GM20431 (cell line): ENCODE results near the gene CUBN.

Experiments
- in situ Hi-C: fragments of 300-500 bp; cut with MseI, MboI; formaldehyde crosslinking; loops from one replicate; pipeline ENCODE4 v1.15.0; 2020; ENCODE audit warnings: low sequenced_read_pairs; ENCODE audit not compliant: unreplicated experiment

CUBN gene

GRCh38 chr10:16905320-16905719 is 224.3 kb downstream of the CUBN start:
- in situ Hi-C loops: no loop called here

DNA sequence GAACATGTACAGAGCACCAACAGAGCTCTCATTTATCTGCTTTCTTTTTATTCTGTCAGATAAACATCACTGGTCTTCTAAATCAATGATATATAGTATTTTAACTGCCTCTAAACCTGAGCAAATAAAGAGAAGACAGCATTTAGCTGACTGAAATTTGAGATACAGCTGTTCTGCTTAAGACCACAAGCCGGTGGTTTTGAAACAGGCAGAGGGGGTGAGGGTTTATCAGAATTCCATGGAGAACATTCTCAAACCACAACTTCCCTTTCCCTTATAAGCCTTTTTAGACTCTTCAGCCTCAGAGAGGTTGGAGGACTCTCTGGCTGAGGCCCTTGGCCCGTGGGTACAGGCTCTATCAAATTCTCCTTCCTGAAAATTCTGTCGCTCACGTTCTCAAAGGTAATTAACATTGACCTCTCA is 225.0 kb downstream of the CUBN start:
- in situ Hi-C loops: no loop called here

GRCh38 chr10:16904049-16904448 is 225.6 kb downstream of the CUBN start:
- in situ Hi-C loops: no loop called here

- in situ Hi-C loops: no loop called here
Measured at GRCh38 chr10:16902606-16903005, 227.0 kb downstream of the CUBN start.

DNA sequence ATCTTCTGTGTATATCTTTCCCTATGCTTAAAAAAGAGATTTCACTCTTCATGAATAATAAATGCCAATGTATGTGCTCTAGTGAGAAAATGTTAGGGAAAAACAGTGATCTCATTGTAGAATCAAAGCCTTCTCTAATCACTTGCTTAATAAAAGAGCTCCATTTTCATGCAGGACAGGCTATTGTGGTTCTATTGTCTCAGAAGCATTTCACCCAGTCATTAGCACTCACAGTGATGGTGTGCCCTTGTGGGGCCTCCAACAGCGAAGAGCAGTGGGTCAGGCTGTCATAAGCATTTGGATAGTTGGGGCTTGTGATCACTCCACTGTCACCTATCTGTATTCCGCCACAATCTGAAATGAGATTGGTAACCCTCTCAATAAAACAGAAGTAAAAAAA is 228.5 kb downstream of the CUBN start:
- in situ Hi-C loops: no loop called here

GRCh38 chr10:16896993-16897392 is 232.6 kb downstream of the CUBN start:
- in situ Hi-C loops: no loop called here

- in situ Hi-C loops: no loop called here
Measured at GRCh38 chr10:16894821-16895220, 234.8 kb downstream of the CUBN start.

- in situ Hi-C loops: no loop called here
Measured at GRCh38 chr10:16893664-16894063, 235.9 kb downstream of the CUBN start.

GRCh38 chr10:16891375-16892313 is 238.0 kb downstream of the CUBN start:
- in situ Hi-C loops: no loop called here

DNA sequence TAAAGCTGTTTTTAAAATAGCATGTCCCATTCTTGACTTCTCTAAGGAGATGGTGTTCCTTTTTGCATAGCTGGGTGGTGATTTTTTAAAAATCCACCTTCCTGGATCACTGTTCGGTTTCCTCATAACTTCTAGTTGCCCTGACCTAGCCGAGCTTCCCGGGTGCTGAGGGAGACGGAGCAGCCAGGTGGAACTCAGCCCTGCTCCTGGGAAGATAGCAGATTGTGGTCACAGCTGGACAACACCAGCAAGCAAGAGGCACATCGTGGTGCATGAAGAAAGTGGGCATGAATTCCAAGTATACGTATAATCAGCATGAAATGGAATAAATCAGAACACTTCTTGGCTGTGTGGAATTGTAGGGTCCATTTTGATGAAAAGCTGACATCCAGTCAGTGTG is 238.9 kb downstream of the CUBN start:
- in situ Hi-C loops: no loop called here

- in situ Hi-C loops: no loop called here
Measured at GRCh38 chr10:16887565-16887964, 242.0 kb downstream of the CUBN start.

GRCh38 chr10:16886031-16886430 is 243.6 kb downstream of the CUBN start:
- in situ Hi-C loops: no loop called here

DNA sequence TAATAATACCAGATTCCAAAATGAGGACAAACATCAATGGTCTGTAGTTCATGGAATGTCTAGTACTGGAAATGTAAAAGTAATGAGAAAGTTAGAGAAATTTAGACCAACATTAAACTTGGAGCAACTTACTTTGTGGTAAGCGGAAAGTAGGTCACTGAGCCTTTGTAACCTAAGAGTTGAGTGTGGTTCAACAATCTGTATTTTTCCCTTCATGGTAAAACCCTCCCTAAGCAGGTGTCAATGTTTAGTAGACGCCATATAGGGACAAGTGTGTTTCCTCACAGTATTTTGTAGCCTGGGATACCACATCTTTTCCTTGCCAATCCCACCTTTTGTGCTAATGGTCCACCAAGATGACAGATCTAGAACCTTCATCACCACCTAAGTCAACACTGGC is 245.1 kb downstream of the CUBN start:
- in situ Hi-C loops: no loop called here

DNA sequence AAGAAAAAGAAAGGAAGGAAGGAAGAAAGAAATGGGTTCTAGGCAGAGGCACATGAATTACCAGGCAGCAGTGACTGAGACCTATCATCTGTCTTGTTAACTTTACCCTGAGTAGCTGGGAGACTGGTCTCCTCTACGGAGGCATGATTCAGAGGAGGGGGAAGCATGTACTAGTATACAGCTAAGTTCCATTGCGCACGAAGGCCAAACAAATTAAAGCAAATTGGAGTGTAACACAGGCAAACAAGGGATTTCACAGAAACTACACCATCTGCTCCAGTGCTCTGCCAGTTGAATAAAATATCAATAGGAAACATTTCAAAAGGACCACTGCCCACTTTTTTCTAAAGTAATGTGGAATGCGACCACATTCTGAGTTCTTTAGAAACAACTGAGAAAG is 246.5 kb downstream of the CUBN start:
- in situ Hi-C loops: no loop called here

DNA sequence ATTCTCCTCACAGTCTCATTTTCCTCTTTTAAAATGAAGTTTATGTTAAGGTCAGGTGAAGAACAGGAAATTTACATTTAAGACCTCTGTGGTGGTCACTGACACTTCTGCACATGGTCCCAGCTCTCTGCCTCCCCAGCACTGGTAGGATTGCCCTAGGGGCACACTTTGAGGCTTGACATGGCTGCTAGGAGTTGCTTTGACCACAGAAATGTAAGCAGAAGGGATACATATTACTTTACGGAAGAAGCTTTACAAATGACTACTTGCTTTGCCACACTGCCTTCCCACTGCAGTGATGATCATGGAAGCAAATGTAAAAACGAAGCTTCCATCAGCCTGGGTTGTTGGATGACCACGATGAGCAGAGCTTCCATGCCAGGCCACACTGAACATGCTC is 259.3 kb downstream of the CUBN start:
- in situ Hi-C loops: no loop called here

- in situ Hi-C loops: no loop called here
Measured at GRCh38 chr10:16867990-16868389, 261.6 kb downstream of the CUBN start.

- in situ Hi-C loops: no loop called here
Measured at GRCh38 chr10:16867556-16867955, 262.1 kb downstream of the CUBN start.

- in situ Hi-C loops: no loop called here
Measured at GRCh38 chr10:16866541-16867275, 262.9 kb downstream of the CUBN start.

GRCh38 chr10:16865766-16866165 is 263.8 kb downstream of the CUBN start:
- in situ Hi-C loops: no loop called here

DNA sequence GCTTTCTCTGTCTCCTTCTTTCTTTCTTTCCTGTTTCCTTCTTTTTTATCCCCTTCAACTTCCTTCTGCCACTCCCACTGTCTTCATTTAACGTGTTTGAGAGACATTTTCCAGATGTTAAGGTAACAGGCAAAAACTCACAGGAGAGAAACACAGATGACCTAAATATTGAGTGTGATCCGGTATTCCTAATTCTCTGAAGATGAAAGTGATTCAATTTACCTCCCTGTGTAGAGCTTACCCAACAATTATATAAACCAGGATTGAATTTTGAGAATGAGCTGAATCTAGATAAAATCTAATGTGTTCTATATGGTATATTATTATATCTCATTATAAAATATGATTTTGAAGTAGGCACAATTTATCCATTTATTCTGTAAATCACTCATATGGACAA is 265.8 kb downstream of the CUBN start:
- in situ Hi-C loops: no loop called here

DNA sequence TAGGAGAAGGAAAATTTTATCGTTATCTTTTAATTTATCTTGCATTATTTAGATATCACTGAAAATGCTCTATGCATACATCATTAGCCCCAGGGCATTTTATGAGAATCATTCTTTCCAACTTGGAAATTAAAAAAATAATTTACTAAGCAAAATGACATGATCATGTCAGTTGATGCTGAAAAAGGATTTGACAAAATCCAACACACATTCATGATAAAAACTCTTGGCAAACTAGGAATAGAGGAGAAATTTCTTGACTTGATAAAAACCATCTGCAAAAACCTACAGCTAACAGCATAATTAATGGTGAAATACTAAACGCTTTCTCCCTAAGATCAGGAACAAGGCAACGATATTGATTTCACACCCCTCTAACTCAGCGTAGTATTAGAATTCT is 272.2 kb downstream of the CUBN start:
- in situ Hi-C loops: no loop called here
